Duodenal mucosa (tissue), 2 donors: ENCODE results near the gene CFAP299.

Experiments
- H3K27ac ChIP-seq: one replicate; pipeline ENCODE4 v1.7.0; 2013; ENCODE audit warnings: low read depth, low read length
- H3K27me3 ChIP-seq, 2 donors: one replicate each; pipeline ENCODE4 v1.7.0; 2013; ENCODE audit warnings: low read length in 2 of 2, control low read depth in 1 of 2; ENCODE audit not compliant: insufficient read depth in 2 of 2, control insufficient read depth in 1 of 2
- H3K36me3 ChIP-seq, 2 donors: one replicate each; pipeline ENCODE4 v1.7.0; 2013; ENCODE audit warnings: low read length in 2 of 2, control low read depth in 1 of 2; ENCODE audit not compliant: insufficient read depth in 2 of 2, control insufficient read depth in 1 of 2
- H3K4me1 ChIP-seq, 2 donors: one replicate each; pipeline ENCODE4 v1.7.0; 2013; ENCODE audit warnings: low read length in 2 of 2, control low read depth in 1 of 2; ENCODE audit not compliant: insufficient read depth in 2 of 2, control insufficient read depth in 1 of 2
- H3K4me3 ChIP-seq, 2 donors: one replicate each; pipeline ENCODE4 v1.7.0; 2013; ENCODE audit warnings: low read length in 2 of 2, low read depth in 1 of 2
- H3K9ac ChIP-seq, 2 donors: one replicate each; pipeline ENCODE4 v1.7.0; 2013; ENCODE audit warnings: low read length in 2 of 2, low read depth in 1 of 2
- H3K9me3 ChIP-seq, 2 donors: one replicate each; pipeline ENCODE4 v1.7.0; 2013; ENCODE audit warnings: low read length in 2 of 2, control low read depth in 1 of 2; ENCODE audit not compliant: control insufficient read depth in 1 of 2

The CFAP299 gene

DNA sequence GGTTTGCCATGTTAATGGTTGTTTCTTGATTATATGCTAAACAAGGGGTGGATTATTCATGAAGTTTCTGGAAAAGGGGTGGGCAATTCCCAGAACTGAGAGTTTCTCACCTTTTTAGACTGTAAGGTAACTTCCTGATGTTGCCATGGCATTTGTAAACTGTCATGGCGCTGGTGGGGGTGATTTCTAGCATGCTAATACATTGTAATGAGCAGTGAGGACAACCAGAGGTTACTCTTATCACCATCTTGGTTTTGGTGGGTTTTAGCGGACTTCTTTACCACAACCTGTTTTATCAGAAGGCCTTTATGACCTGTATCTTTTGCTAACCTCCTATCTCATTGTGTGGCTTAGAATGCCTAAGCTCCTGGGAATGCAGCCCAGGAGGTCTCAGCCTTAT lies 81.5 kb downstream of the CFAP299 start:
- no peak overlapping the region for H3K27ac ChIP-seq
- no peak overlapping the region for H3K4me3 ChIP-seq
- H3K27me3 ChIP-seq, result no peaks in the 10 kb centered on the region
- H3K36me3 ChIP-seq, result no peaks in the 10 kb centered on the region
- no peaks in the 10 kb centered on the region for H3K9me3 ChIP-seq
- no peaks in the 10 kb centered on the region for H3K4me1 ChIP-seq
- no peak overlapping the region for H3K9ac ChIP-seq

DNA sequence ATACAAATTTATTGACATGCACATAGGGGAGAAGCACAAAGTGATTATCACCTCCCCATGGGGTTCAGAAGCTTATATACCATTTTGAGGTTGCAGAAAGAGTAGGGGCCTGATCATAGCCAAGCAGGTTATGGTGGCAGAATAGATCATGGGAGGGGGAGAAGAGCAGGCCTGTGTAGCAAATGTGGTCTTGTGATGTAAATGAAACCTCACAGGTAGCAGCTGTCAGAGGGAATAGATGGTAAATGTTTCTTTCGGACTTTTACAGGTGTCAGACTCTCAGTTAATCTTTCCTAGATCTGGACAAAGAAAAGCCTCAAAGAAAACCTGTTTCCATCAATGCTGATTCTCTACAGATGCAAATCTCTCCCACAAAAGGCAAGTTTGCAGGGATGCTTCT lies 84.4 kb downstream of the CFAP299 start:
- H3K9ac ChIP-seq, result no peak overlapping the region
- H3K4me1 ChIP-seq, result no peaks in the 10 kb centered on the region
- H3K36me3 ChIP-seq, result no peaks in the 10 kb centered on the region
- no peak overlapping the region for H3K27ac ChIP-seq
- no peak overlapping the region for H3K4me3 ChIP-seq
- H3K9me3 ChIP-seq, result no peaks in the 10 kb centered on the region
- no peaks in the 10 kb centered on the region for H3K27me3 ChIP-seq

DNA sequence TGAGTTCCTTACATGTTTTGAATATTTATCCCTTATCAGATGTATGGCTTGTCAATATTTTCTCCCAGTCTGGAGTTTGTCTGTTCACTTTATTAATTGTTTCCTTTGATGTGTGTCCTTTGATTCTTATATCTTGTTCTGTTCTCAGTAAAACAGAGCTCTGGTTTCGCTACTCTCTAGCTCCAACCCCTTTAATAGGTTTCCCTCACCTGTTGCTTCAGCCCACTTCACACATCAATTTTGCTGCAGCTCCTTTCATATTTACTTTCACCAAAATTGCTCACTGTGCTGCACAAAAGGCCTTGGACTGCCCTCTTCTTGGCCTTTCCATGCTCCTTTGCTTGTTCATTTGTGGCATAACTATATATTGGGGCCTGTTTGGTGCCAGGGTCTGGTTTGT lies 85.1 kb downstream of the CFAP299 start:
- no peaks in the 10 kb centered on the region for H3K9me3 ChIP-seq
- H3K36me3 ChIP-seq, result no peaks in the 10 kb centered on the region
- H3K27me3 ChIP-seq, result no peaks in the 10 kb centered on the region
- H3K4me1 ChIP-seq, result peaks cover 0 to 5% of the 10 kb centered on the region in 2 donors
- H3K4me3 ChIP-seq, result no peak overlapping the region
- no peak overlapping the region for H3K27ac ChIP-seq
- no peak overlapping the region for H3K9ac ChIP-seq

DNA sequence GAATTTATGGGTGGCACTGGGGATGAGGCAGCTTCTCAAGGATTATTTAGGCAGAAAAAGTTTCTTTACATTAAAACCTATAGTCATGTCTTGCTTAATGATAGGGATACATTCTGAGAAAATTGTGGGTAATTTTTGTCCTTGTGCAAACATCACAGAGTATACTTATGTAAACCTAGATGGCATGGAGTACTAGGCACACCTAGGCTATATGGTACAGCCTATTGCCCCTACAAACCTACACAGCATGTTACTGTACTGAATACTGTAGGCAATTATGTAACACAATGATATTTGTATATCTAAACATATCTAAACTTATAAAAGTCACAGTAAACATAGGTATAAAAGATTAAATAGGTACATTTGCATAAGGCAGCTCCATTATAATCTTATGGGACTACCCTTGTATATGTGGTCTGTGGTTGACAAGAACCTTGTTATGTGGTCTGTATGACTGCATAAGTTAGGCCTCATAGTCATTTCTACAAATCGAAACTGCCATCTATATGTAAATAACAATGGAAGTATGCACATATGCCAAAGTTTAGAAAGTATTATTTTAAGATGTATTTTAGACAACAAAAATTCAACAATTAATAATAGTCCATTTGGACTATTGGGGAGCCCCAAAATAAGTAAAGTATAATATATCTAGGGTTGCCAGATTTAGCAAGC lies 87.3 kb downstream of the CFAP299 start:
- no peak overlapping the region for H3K9ac ChIP-seq
- no peaks in the 10 kb centered on the region for H3K9me3 ChIP-seq
- peaks cover 0 to 7% of the 10 kb centered on the region in 2 donors for H3K4me1 ChIP-seq
- H3K27me3 ChIP-seq, result no peaks in the 10 kb centered on the region
- no peak overlapping the region for H3K4me3 ChIP-seq
- no peaks in the 10 kb centered on the region for H3K36me3 ChIP-seq
- H3K27ac ChIP-seq, result no peak overlapping the region

DNA sequence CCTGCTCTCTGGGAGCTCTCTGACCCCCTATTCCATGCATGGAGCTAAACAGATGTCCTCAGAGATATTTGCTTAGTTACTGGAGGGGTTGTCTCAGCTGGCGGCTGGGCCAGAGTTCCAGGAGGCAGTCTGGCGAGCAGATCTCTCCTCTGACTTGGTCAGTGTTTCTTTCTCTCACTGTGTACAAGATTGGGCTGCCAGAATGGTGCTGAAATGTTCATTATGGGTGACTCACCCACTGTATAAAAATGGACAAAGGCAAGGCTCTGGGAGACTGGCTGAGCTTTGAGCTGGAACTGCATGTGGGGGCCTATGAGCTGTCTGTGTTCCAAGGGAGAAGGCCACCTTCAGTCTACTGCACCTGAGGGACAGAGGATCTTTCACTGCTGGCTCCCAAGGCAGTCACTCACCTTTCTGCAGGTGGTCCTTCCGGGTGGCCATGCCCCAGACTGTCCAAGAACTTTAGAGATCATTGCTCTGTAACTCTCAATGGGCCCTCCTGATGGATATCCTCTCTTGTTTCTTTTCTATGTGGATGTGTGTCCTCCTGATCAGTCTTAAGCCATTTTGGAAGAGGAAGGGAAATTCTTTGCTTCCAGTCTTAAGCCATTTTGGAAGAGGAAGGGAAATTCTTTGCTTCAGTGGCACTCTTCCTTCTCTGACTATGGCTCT lies 88.2 kb downstream of the CFAP299 start:
- Histone ChIP-seq H3K4me1 (peaks cover 0 to 7% of the 10 kb centered on the region in 2 donors), H3K9ac (no peak overlapping the region), H3K27me3 (no peaks in the 10 kb centered on the region), H3K36me3 (no peaks in the 10 kb centered on the region), H3K4me3 (no peak overlapping the region), H3K9me3 (no peaks in the 10 kb centered on the region), H3K27ac (no peak overlapping the region)

DNA sequence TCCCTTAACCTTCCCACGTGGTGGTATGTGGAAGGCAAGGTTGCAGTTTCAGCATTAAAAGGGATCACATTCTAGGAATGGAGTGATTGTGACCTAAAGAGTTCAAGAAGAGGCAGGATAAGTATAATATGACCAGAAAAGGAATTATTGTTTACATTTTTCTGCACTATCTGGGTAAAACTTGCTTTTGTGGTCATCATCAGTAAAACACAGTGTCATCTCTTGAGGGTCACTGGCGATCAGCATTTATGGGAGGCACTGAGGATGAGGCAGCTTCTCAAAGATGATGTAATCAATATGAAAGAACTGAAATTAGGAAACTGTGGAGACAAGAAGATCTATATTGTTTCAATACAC lies 88.7 kb downstream of the CFAP299 start:
- Histone ChIP-seq H3K27me3 (no peaks in the 10 kb centered on the region), H3K9ac (no peak overlapping the region)

DNA sequence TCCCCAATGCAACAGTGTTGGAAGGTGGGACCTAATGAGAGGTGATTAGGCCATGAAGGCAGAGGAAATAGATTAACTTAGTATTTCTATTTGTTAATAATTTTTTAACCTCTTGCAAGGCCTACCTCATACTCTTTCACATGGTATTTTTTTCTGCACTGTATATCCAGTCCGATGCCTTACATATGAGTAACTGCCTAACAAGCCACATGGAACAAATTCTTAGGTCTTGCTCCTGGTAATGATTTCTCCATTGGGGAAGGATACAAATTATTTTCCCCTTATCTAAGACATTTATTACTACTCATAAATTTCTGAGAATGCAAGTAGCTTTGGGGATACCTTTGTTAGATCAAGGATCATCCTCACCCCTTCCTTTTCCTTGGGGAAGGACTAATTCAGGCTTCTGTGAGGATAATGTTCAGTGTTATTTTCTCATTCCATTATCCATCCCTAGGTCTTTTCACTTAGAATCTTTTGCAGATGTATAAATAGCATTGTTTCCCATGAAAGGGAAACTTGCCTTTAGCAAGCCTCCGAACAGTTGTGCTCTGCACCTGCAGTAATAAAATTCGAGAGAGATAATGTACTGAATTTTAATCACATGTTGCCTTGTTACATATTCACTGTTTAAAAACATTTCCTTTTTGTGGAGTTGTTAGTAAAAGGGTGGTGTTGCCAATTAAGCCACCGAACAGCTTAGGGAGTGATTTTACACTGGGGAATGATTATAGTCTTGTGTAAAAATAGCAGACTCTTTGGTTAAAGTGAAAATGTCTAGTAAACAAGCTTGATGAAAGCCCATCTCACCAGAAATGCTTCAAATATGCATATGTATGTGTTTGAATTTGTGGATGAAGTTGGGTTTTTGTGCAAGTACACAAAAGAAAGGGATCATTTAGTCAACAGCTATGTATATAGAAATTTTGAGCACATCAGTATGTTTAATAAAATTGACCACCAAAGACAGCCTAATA lies 89.9 kb downstream of the CFAP299 start:
- no peaks in the 10 kb centered on the region for H3K9me3 ChIP-seq
- H3K27ac ChIP-seq, result no peak overlapping the region
- no peak overlapping the region for H3K9ac ChIP-seq
- no peak overlapping the region for H3K4me3 ChIP-seq
- H3K27me3 ChIP-seq, result no peaks in the 10 kb centered on the region
- H3K4me1 ChIP-seq, result peaks cover 0 to 7% of the 10 kb centered on the region in 2 donors
- H3K36me3 ChIP-seq, result no peaks in the 10 kb centered on the region

More for the DNA sequence above, 88.7 kb downstream of the CFAP299 start:
- H3K4me3 ChIP-seq, result no peak overlapping the region
- no peak overlapping the region for H3K27ac ChIP-seq
- peaks cover 0 to 7% of the 10 kb centered on the region in 2 donors for H3K4me1 ChIP-seq
- H3K9me3 ChIP-seq, result no peaks in the 10 kb centered on the region
- no peaks in the 10 kb centered on the region for H3K36me3 ChIP-seq

DNA sequence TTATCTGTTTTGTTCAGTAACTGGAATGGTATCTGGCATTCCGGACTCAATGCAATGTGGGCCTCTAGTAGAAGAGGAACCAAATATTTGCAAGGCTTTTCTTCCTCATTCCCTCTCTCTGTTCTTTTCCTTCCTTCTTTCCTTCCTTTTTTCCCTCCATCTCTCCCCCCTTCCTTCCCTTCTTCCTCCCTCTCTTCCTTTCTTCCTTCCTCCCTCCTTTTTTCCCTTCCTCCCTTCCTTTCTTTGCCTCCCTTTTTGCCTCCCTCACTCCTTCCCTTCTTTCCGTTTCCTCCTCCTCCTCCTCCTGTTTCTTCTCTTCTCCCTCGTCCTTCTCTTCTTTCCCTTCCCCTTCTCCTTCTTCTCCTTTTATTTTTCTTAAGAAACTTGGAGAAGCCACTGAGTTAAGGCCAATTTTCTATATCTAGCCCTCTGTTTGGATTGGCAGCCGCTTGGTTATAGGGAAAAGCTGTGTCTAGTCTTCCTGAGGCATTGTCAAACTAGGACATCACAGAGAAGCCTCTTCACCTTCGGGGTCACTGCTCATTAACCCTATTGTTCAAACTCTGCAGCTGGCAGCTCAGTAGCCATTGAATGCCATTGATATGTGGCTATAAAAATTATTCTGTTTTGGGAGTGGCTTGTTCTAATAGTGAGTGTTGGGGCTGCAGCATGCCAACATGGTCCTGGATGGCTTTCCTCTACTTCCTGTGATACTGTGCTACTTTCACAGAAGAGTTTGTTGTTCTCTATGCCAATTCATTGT lies 95.9 kb downstream of the CFAP299 start:
- no peaks in the 10 kb centered on the region for H3K9me3 ChIP-seq
- H3K27ac ChIP-seq, result no peak overlapping the region
- no peaks in the 10 kb centered on the region for H3K27me3 ChIP-seq
- no peaks in the 10 kb centered on the region for H3K4me1 ChIP-seq
- H3K36me3 ChIP-seq, result no peaks in the 10 kb centered on the region
- H3K4me3 ChIP-seq, result no peak overlapping the region
- H3K9ac ChIP-seq, result no peak overlapping the region

DNA sequence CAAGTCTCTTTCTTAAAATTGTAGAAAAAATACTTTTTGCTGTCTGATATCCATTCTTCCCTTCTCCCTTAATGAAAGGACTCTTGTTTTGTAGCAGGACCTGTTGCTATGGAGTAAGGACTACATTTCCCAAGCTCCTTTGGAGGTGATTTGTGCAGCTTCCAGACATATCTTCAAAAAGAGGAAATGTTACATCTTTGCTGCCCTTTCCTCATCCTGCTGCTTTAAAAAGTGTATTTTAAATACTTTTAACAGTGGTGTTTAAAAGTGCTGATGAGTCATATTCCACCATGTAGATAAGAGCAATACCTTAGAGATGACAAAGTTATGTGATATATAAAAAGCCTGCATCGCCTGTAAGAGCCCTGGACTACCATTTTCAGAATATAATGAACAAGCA lies 98.7 kb downstream of the CFAP299 start:
- no peaks in the 10 kb centered on the region for H3K9me3 ChIP-seq
- H3K27me3 ChIP-seq, result no peaks in the 10 kb centered on the region
- no peak overlapping the region for H3K4me3 ChIP-seq
- H3K36me3 ChIP-seq, result no peaks in the 10 kb centered on the region
- H3K4me1 ChIP-seq, result no peaks in the 10 kb centered on the region
- H3K27ac ChIP-seq, result no peak overlapping the region
- H3K9ac ChIP-seq, result no peak overlapping the region
